Activated CD4-positive, CD25-positive, alpha-beta regulatory T cell (primary cell): ENCODE measurements around the gene TTC4.

ENCODE experiments used
- DNase-seq, 4 experiments: peaks; one replicate each; lab custom pipeline; 2025; lab: John Stamatoyannopoulos, UW

TTC4 gene

DNA sequence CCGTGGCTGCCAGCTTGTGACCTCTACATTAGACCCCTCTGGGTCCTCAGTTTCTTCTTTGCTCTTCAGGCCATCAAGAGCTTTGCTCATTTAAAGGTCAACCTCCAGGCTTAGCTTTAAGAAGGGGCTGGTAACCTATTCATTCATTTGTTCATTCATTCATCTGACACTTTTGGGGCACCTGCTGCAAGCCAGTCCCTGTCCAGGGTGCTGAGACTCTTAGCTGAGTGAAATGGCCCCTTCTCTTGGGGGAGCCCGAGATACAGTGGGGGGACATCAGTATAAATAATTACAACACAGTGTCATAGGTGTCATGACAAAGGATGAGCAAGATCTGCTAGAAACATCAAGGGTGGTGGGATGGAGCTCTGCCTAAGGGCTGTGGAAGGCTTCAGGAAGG is 10.5 kb upstream of the TTC4 start:
- no peak for DNase-seq

DNA sequence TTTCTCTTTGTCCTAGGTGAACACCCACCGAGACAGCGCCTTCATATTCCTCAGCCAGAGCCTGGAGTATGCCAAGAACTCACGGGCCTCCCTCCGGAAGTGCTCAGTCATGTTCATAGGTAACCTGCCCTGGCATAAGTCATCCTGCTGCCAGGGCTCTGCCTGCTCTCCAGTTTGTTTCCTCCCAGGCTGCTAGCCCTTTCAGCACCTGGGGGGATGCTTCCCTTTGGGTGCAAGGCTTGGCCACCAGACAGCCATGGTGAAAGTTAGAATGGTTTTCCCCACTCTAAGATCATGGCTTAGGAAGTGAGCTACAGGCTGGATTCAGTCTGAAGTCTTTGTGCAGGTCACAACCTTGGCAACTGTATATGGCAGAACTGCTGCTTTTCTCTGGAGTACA is 9.2 kb upstream of the TTC4 start:
- DNase-seq = no peak

DNA sequence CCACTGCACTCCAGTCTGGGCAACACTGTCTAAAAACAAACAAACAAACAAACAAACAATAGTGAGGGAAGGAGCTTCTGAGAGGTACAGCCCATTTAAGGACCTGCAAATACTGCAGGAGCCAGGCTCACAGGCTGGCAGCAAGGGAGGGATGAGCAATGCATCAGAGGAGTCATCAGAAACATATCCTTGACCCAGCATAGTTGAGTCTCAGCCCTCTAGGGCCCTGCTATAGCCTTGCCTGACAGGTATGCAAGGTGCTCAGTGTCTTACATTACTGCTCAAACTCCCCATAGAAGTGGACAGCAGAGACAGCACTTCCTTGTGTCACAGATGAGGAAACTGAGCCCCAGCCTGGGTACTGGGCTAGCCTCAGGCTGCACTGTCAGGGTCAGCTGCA is 7.3 kb upstream of the TTC4 start:
- no peak for DNase-seq

DNA sequence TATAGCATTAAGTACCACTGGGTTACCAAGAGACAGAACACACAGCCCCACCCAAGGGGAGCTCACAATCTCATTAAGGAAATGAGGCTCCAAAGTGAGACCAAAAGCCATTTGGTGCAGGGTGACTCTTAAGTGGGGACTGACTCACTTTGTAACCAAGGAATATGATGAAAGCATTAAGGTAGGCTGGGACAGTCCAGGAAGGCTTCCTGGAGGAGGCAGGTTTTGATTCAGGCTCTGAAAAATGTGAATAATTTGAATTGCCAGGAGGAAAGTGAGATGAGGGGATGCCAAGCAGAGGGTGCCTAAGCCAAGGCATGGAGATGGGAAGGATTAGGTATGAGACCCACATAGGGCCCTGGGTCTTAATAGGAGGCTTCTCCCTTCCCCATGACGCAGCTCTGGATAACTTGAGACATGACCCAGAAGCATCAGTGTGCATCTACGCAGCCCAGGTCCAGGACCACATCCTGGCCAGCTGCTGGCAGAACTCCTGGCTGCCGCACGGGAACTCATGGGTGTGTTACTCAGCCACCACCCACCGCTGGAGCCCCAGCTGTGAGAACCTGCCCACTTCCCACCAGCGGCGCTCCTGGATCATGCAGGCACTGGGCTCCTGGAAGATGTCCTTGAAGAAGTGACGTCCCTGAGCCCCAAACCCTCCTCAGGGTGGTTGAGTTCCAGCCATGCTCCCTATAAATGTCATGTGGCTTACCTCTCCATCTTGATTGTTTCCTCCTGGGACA is 5.9 kb upstream of the TTC4 start:
- no peak for DNase-seq

DNA sequence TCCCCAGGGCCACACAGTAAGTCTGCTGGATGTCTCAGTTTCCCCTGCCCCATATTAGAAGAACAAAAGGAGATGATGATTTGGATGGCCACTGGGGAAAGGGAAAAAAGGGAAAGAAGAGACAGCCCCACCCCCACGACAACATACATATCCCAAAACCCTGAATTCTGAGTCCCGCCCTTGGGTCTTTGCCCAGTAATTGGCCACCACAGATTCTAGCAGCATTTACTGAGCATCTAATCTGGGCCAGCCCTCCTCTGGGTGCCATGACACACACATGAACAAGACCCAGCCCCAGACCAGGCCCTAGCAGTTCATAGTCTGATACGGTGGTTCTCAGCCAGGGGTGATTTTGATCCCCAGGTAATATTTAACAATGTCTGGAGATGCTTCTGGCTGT is 5.2 kb upstream of the TTC4 start:
- no peak for DNase-seq

DNA sequence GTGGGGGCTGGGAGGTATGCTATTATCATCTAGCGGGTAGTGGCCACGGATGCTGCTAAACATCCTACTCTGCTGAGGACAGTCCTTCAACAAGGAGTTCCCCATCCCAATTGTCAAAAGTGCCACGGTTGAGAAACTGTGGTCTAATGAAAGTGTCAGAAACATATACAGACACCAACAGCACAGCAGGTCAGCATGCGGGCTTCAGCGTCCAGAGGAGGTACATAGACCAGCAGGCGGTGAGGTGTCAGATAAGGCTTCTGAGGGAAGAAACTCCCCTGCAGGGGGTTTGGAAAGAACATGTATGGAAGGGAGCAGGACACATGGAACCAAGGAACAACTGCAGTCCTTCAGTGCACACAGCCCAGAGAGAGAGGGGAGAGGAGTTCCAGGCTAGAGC is 4.8 kb upstream of the TTC4 start:
- no peak for DNase-seq

DNA sequence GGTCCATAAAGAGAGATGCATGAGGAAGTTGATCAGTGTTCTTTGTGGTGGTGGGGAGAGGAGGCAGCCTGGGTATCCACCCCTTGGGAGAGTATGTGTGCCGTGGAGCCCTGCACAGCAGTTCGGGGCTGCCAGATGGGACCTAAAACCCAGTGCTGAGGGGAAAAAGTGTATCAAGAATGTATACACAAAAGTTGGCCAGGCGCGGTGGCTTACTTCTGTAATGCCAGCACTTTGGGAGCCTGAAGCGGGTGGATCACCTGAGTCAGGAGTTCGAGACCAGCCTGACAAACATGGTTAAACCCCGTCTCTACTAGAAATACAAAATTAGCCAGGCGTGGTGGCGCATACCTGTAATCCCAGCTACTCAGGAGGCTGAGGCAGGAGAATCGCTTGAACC is 4.1 kb upstream of the TTC4 start:
- DNase-seq = no peak

DNA sequence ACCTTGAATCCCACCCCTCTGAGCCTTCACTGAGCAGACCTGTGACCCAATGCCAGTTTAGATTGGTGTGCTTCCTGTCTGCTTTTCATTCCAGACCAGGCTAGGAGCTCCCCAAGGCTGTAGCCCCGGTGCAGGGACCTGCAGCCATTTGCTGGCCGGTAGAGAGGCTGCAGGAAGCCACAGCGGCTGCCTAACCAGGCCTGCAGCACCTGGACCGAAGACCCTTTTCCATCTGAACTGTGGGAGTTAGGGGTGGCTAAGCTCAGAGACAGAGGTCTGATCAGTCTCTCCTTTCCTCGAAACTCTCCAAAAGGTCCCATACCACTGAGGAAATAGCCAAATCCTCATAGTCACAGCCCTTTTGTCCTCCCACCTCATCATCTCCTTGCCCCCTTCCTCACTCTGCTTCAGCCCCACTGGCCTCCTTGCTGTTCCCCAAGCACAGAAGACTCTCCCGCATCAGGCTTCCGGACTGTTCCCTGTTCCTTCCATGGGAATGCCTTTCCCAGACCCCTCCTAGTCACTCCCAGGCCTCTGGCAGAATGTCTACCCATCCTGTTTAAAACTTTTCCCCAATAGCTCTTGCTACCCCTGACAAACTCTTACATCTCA is 674 bp upstream of the TTC4 start:
- no peak for DNase-seq

DNA sequence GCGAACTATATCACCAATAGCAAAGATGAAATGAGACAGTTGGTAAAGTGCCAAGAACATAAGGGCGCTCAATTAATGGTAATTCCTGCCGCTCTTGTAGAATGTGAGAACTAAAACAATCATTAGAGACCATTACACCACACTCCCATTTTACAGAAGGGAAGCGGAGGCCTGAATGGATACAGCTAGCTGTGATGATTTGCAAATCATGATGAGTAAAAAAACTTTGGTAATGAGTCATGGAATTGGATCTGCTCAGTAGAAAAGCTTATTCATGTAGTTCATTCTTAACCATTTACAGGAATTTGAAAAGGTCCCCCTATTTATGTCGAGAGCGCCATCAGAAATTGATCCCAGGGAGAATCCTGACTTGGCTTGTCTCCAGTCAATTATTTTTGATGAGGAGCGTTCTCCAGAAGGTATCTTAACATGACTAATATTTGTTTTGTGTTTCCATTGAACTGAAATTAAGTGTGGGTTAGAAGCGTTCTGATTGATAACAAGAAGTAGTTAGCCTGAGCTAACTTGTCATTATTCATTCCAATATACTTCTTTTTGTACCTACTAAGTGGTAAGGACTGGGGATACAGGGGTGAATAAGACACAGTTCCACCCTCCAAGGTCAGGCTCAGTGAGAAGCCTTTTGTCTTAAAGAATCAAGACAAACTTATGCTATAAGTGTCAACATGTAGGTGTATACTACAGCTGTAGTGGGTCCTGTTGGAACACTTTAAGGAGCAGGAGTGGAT is 812 bp downstream of the TTC4 start:
- DNase-seq = no peak

DNA sequence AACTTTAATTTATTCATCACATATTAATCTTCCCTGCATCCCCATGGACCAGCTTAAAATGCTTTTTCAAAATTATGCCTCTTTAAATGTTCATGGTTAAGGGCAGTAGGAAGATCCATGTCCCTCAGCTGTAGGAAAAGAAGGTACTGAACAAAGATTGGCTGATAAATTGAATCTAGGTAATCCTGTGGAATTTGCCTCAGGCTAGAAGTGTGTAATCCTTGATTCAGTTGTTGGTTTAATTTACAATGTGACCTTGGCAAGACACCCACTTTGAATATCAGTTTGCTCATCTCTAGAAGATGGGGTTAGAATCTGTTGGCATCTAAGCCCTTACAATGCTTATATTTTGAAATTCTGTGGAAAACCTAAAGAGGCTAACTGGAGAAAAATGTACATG is 6.1 kb downstream of the TTC4 start:
- no peak for DNase-seq

DNA sequence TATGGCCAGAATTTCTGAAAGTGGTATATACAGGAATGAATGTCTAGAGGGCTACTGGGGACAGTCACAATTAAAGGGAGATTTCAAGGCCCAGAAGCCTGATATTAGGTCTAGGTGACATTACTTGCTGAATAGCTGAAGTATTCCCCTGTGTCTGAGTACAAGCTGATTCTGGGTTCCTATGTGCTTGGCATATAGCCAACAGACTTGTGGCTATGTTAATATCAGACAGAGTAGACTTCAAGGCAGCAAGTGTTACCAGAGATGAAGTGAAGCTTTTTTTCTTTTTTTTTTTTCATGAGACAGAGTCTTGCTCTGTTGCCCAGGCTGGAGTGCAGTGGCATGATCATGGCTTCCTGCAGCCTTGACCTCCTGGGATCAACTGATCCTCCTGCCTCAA is 8.3 kb downstream of the TTC4 start:
- DNase-seq = no peak

DNA sequence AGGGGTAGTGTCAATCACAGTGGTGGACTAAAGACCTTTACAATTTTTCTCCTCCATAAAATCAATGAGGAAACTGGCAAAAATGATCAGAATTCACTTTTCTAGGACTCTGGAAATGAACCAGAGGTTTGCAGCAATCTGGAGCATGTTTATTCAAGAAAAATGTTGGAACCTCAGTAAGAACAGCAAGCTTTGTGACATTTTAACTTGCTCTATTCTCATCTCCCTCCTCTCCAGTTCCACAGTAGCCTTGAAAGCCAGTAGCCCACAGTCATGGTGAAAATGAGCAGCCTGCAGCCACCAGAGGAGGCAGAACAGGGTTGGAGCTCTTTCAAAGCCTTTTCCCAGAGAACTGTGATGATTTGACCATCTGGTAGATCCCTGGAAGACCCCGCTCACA is 9.1 kb downstream of the TTC4 start:
- no peak for DNase-seq

DNA sequence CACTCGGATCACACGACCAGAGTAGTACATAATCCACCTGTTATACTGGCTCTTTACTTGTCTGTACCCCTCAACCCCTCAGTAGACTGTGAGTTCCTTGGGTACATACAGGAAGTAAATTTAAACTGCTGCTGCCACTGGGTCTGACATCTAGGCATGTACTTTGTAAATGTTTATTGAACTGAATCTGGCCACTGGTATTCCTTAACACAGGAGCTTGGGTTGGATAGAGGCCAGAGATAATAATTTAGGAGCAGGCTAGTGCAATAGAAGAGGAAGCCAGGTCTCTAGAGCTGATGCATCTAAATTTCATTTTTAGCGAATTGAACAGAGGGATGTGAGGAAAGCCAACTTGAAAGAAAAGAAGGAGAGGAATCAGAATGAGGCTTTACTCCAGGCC is 12.4 kb downstream of the TTC4 start:
- DNase-seq = no peak

DNA sequence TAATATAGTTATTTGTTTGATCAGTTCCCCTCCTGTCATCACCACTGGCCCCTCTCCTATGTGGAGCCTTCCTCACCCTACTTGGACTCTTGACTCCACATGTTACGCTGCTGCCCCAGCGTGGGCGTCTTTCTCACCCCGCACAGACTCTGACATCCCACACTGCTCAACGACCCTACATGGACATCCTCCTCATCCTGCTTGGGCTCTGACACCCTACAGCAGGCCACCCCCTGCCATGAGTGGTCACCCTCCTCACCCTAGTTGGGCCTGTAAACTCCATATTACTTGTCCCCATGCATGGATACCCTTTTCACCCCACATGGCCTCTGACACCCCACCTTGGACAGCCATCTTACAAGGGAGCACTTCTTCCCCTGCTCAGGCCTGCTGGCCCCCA is 21.0 kb downstream of the TTC4 start:
- DNase-seq = no peak

DNA sequence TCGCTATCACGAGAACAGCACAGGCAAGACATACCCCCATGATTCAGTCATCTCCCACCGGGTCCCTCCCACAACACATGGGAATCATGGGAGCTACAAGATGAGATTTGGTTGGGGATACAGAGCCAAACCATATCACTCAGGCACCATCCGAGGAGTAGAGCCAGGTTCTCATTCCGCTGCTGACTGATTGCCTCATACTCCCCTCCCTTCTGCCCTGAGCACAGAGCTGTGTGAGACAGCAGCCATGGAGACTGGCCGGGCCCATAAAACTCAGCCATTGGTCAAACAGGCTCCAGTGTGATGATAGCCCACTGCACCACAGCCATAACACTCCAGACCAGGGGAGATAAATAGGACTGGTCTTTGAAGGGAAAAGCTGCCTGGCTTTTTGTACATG is 22.6 kb downstream of the TTC4 start:
- DNase-seq = no peak

DNA sequence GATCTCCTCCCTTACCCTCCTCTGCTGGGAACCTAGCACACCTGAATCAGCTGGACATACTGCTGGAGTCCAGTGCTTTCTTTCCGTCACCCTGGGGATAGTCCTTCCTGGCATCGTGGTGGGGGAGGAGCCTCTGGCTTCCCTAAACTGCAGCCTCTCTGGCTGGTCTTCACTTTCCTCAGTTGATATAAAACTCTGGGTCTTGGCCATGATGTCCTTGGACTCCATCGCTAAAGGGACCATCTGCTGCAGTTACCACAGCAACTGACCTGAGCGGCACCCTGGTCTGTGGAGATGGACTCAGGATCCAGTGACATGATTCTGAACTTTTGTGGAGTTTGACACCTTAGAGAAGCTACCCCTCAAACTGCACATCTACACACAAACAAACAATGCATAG is 25.9 kb downstream of the TTC4 start:
- DNase-seq = no peak

DNA sequence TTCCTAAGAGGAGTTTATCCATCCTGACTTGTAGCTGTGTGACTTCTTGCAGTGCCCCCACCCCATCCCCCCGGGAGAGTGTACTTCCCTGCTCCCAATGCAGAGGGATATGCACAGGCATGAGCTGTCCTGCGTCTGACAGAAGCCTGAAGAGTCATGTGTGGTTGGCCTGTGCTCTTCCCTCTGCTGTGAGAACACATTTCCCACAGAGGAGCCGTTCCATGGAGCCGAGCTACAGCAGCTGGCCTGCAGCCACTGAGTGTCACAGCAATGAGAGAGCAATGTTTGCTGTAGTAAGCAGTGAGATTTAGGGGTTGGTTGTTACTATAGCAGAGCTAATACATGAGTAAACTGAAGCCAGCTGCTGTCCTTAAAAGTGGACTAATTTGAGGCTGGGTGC is 26.6 kb downstream of the TTC4 start:
- no peak for DNase-seq

DNA sequence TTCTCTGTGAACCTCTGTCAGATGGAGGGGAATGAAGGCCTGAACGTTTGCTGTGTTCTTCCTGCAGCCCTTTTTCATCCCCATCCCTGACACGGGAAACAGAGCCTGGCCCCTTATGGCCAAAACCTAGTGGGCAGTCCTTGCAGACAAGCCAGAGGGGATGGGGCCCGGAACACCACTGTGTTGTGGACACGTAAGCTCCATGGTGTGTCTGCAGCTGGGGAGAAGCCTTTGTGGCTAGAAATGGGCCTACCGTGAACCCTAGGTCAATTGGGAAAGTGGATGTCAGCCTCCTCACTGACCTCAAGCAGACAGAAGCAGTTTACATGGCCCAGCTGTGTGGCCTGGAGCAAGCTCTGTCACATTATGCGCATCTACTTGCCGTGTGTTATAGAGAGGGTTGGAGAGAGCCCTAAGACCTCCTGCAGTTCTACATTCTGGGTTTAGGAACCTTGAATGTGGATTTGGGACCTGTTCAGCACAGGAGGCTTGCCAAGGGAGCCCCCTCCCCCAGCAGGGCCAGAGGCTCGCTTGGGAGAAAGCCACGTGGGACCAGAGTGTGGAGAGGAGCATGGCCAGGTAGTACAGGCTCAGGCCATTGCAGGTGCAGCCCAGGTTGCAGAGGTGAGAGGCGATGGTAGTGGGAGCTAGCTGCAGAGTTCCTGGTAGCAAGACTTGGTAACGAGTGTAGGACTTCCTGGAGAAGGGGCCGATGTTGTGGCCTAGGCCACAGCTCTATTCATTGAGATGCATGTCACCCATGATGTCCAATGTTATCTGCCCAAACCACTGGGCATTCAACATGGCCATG is 28.0 kb downstream of the TTC4 start:
- DNase-seq = no peak

DNA sequence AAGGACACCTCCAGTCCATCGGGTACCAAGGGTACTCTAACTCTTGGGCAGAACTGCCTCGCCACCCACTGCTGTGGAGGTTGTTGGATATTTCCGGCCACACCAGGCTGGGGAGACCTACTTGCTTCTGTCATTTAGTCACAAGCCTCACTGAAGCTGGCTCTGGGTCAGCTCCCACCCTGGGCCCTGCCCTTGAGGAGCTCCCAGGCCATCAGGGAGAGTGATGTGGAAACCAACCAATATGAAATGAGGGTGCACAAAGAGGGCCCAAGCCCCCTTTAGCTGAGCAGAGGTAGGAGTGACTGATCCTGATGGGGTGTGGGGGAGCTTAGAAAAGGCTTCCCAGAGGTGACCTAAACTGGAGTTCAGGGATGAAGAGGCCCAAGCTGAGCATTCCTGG is 29.0 kb downstream of the TTC4 start:
- no peak for DNase-seq

DNA sequence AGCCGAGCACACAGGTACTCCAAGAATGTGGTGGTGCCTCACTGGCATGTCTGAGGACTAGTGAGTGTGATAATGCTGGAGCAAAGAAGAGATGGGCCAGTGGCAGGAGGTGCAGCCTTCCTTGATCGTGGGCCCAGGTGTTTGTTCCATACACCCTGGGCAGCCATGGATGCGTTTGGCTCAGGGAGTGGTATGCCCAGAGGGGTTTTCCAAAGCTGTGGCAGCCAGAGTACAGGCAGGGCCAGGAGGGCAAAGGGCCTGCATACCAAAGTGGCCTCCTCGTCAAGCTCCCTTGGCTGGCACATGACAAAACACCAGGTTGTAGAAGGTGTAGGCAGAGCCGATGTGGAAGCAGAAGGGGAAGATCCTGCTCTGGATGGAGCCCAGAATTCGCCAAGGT is 29.6 kb downstream of the TTC4 start:
- no peak for DNase-seq

DNA sequence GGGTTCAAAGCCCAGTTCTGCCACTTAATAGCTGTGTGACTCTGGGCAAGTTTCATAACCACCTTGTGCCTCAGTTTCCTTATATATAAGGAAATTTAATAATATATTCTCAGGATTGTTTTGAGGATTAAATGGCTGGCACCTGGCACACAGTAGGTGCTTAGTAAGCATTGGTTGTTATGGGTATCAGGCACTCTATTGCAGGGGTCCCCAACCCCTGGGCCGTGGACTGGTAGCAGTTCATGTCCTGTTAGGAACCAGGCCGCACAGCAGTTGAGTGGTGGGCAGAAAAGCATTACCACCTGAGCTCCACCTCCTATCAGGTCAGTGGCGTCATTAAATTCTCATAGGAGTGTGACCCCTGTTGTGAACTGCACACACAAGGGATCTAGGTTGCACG is 30.2 kb downstream of the TTC4 start:
- DNase-seq = no peak

DNA sequence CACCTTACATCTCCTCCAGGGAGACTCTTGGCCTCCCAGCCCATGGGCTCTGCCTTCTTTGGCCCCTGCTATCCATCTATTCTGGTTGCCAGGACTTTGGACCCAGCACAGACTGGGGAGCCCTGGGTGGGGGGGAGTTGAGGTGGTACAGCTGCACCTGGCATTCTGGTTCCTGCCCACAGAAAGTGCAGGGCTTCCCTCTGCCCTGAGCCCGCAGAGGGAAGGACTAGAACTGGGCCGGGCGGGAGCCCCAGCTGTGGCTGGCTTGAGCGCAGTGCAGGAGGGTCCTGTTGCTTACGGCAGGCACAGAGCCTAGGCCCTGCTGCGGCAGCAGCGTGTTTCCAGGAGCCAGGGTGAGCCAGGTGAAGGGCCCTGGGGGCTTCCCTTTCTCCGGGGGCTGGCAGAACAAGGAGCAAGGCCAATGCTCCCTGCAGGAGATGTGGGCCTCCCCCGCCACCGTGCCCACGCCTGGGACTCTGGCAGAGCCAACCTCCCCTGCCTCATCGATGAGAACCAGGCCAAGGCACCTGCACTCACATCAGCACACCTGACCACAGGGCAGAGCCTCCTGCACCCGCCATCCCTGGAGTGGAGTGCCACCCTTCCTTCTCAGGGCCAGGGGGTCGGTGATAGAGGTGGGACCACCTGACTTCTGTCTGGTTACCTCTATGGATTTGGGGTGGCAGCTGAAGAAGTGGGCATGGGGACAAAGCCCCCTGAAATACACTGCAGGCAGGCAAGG is 32.6 kb downstream of the TTC4 start:
- DNase-seq = no peak
